Astrocyte (in vitro differentiated cells and primary cell): ENCODE measurements around the gene MAGI3. TPM values are rescaled to one million over a fixed set of nuclear protein-coding genes. Genes with fewer than 3 reads are reported as not detected.

Source experiments
- DNase-seq: peaks from one replicate; pipeline ENCODE4 v3.0.0-alpha.2; 2010; ENCODE audit warnings: low read depth
- FAIRE-seq: peaks from 2 replicates; lab custom pipeline; 2011; peaks lifted over from hg19 to GRCh38; lab: Jason Lieb, UNC
- H2AFZ ChIP-seq: 2 replicates; pipeline ENCODE4 v1.6.0; 2012; ENCODE audit warnings: low read depth, low read length, inconsistent platforms
- H3K27ac ChIP-seq: 2 replicates; pipeline ENCODE4 v1.5.1; 2011; ENCODE audit warnings: low read depth, low read length, inconsistent platforms
- H3K27me3 ChIP-seq: 2 replicates; pipeline ENCODE4 v1.6.0; 2011; ENCODE audit warnings: low read length, inconsistent platforms; ENCODE audit not compliant: insufficient read depth
- H3K36me3 ChIP-seq: 2 replicates; pipeline ENCODE4 v1.5.1; 2011; ENCODE audit warnings: low read length, inconsistent platforms; ENCODE audit not compliant: insufficient read depth
- H3K4me1 ChIP-seq: 2 replicates; pipeline ENCODE4 v1.5.1; 2011; ENCODE audit warnings: low read length, inconsistent platforms; ENCODE audit not compliant: insufficient read depth
- H3K4me2 ChIP-seq: 2 replicates; pipeline ENCODE4 v1.6.0; 2012; ENCODE audit warnings: low read length, inconsistent platforms
- H3K4me3 ChIP-seq: 2 replicates; pipeline ENCODE4 v1.5.1; 2011; ENCODE audit warnings: low read depth, mild to moderate bottlenecking, low read length, inconsistent platforms; ENCODE audit not compliant: insufficient read depth
- H3K79me2 ChIP-seq: 2 replicates; pipeline ENCODE4 v1.6.0; 2012; ENCODE audit warnings: mild to moderate bottlenecking, low read length, inconsistent platforms; ENCODE audit not compliant: insufficient read depth
- H3K9ac ChIP-seq: 2 replicates; pipeline ENCODE4 v1.6.0; 2012; ENCODE audit warnings: mild to moderate bottlenecking, low read length, inconsistent platforms
- H3K9me3 ChIP-seq: 2 replicates; pipeline ENCODE4 v1.5.1; 2012; ENCODE audit warnings: low read depth, mild to moderate bottlenecking, low read length, inconsistent platforms; ENCODE audit not compliant: insufficient read depth
- H4K20me1 ChIP-seq: 2 replicates; pipeline ENCODE4 v1.6.0; 2012; ENCODE audit warnings: low read length, inconsistent platforms; ENCODE audit not compliant: insufficient read depth
- H3K27ac Mint-ChIP-seq: one replicate; pipeline ENCODE4 v1.8.0; 2021; ENCODE audit warnings: mild to moderate bottlenecking, mixed read lengths; ENCODE audit not compliant: unreplicated experiment
- H3K27me3 Mint-ChIP-seq: one replicate; pipeline ENCODE4 v1.8.0; 2021; ENCODE audit warnings: low read depth, mixed read lengths; ENCODE audit not compliant: unreplicated experiment
- H3K36me3 Mint-ChIP-seq: one replicate; pipeline ENCODE4 v1.8.0; 2021; ENCODE audit warnings: low read depth, mixed read lengths; ENCODE audit not compliant: unreplicated experiment
- H3K4me1 Mint-ChIP-seq: one replicate; pipeline ENCODE4 v1.8.0; 2021; ENCODE audit warnings: low read depth, mixed read lengths; ENCODE audit not compliant: unreplicated experiment
- H3K4me3 Mint-ChIP-seq: one replicate; pipeline ENCODE4 v1.8.0; 2021; ENCODE audit warnings: mild to moderate bottlenecking, moderate library complexity, mixed read lengths; ENCODE audit not compliant: unreplicated experiment
- H3K9me3 Mint-ChIP-seq: one replicate; pipeline ENCODE4 v1.8.0; 2021; ENCODE audit warnings: mild to moderate bottlenecking, mixed read lengths; ENCODE audit not compliant: unreplicated experiment
- EZH2 ChIP-seq: IDR thresholded peaks from 2 replicates; pipeline ENCODE4 v1.6.1; 2012; ENCODE audit warnings: mild to moderate bottlenecking, low read length, inconsistent platforms; ENCODE audit not compliant: insufficient read depth
- total RNA-seq: library from RNA; stranded (reverse); gene quantifications from 2 replicates; pipeline ENCODE4 v1.2.1, GENCODE V29; 2021
- TF ChIP-seq, protein P1 (sequence below): IDR thresholded peaks from 2 replicates; pipeline ENCODE4 v1.5.1; 2011; ENCODE audit warnings: low read depth, mild to moderate bottlenecking, inconsistent platforms, low read length, moderate library complexity; ENCODE audit not compliant: insufficient read depth

The MAGI3 gene
- total RNA-seq, 1 donor from 2014 or later = 16.5 TPM

DNA sequence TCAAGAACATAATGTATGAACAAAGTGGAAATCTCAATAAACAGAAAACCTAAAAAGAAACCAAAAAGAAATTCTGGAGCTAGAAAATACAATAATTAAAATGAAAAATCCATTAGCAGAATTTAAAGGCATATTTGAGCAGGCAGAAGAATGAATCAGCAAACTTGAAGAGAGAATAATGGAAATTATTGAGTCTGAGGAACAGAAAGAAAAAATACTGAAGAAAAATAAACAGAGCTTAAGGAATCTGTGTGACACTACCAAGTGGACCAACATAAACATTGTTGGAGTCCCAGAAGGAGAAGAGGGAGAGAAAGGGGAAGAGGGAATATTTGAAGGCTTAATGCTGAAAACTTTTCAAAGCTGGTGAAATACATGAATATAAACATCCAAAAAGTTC lies 54.5 kb downstream of the MAGI3 start:
- DNase-seq (no peak), FAIRE-seq (no peak)
- Histone ChIP-seq H3K79me2 (peaks cover 9% of the 10 kb centered on the region), H3K27me3 (no peaks in the 10 kb centered on the region), H3K27ac (no peak overlapping the region), H3K4me3 (no peak overlapping the region), H2AFZ (no peak overlapping the region), H3K9ac (no peak overlapping the region), H3K4me2 (no peak overlapping the region), H4K20me1 (peaks cover 3% of the 10 kb centered on the region), H3K36me3 (no peaks in the 10 kb centered on the region), H3K4me1 (no peaks in the 10 kb centered on the region), H3K9me3 (peaks cover 3% of the 10 kb centered on the region)
- Mint-ChIP-seq H3K27ac (no peak overlapping the region), H3K4me3 (no peak overlapping the region), H3K9me3 (peaks cover 5% of the 10 kb centered on the region), H3K36me3 (peaks cover 4% of the 10 kb centered on the region), H3K27me3 (no peaks in the 10 kb centered on the region), H3K4me1 (peaks cover 3% of the 10 kb centered on the region)
- TF ChIP-seq EZH2 = no peak
- TF ChIP-seq, protein P1, sequence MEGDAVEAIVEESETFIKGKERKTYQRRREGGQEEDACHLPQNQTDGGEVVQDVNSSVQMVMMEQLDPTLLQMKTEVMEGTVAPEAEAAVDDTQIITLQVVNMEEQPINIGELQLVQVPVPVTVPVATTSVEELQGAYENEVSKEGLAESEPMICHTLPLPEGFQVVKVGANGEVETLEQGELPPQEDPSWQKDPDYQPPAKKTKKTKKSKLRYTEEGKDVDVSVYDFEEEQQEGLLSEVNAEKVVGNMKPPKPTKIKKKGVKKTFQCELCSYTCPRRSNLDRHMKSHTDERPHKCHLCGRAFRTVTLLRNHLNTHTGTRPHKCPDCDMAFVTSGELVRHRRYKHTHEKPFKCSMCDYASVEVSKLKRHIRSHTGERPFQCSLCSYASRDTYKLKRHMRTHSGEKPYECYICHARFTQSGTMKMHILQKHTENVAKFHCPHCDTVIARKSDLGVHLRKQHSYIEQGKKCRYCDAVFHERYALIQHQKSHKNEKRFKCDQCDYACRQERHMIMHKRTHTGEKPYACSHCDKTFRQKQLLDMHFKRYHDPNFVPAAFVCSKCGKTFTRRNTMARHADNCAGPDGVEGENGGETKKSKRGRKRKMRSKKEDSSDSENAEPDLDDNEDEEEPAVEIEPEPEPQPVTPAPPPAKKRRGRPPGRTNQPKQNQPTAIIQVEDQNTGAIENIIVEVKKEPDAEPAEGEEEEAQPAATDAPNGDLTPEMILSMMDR = no peak

DNA sequence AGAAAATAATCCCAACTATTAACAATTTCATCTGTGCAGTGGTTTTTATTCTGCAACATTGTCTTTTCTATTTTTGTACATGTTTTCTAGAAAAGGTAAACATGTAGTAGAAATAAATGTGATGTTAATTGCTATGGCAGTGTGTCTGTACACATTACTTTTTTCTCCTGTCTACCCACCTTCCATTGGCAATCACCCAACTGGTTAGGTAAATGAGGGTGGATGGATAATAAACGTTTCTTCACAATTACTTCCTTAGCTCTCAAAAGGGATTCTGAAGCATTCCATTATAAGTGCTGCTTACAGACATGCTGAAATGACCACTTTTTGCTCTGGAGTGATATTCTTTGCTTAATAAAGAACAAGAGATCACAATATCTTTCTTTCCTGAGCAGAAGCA lies 61.4 kb downstream of the MAGI3 start:
- Histone ChIP-seq H3K27ac (no peak overlapping the region), H3K4me1 (peaks cover 4% of the 10 kb centered on the region), H3K79me2 (peaks cover 13% of the 10 kb centered on the region), H2AFZ (no peak overlapping the region), H3K9me3 (no peaks in the 10 kb centered on the region), H3K36me3 (no peaks in the 10 kb centered on the region), H3K4me2 (no peak overlapping the region), H3K4me3 (no peak overlapping the region), H4K20me1 (no peaks in the 10 kb centered on the region), H3K27me3 (no peaks in the 10 kb centered on the region), H3K9ac (no peak overlapping the region)
- DNase-seq (no peak), FAIRE-seq (no peak)
- Mint-ChIP-seq H3K9me3 (peaks cover 1% of the 10 kb centered on the region), H3K36me3 (no peaks in the 10 kb centered on the region), H3K4me1 (peaks cover 8% of the 10 kb centered on the region), H3K4me3 (no peak overlapping the region), H3K27ac (no peak overlapping the region), H3K27me3 (no peaks in the 10 kb centered on the region)
- TF ChIP-seq EZH2 = no peak
- TF ChIP-seq, protein P1 = no peak

DNA sequence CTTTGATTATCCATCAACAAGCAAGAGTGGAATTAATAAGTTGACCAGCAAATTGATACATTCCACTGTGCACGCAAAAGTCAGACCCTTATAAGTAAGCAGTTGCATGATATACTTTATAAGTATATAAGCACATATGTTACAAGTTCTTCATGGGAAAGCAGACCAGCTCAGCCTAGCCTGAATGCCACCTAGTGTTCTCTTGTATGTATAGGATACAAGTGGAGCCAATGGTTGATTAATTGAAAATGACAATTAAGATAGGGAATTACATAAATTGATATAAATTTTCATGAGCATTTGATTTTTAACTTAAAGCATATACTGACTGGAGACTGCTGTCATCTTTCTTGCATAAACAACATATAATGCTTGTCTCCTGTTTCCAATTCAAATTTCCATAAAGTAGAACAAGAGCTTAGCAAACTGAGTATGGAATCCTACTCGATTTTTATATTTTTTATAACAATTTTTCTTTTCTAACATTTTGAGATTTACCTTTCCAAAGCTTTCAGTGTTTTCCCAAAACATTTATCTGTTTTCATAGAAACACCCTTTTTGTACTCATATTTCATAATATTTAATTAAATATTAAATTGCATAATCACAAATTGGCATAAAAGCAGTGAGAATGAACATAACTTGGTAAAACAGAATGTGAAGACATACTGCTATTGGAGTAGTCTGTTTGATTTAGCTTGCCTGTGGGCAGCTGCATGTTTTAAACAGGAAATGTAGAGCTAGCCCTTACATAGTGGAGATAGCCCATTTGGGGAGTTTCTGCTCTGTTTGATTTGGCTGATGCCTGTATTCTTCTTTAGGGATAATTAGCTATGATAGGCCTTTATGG lies 62.8 kb downstream of the MAGI3 start:
- H3K36me3 Mint-ChIP-seq = no peaks in the 10 kb centered on the region
- no peaks in the 10 kb centered on the region for H3K27me3 ChIP-seq
- H3K4me1 ChIP-seq = peaks cover 8% of the 10 kb centered on the region
- H3K36me3 ChIP-seq = no peaks in the 10 kb centered on the region
- H3K27ac Mint-ChIP-seq = no peak overlapping the region
- H3K27me3 Mint-ChIP-seq = no peaks in the 10 kb centered on the region
- H3K79me2 ChIP-seq = peaks cover 19% of the 10 kb centered on the region
- DNase-seq = peak; percentile 23
- no peak for FAIRE-seq
- H3K4me2 ChIP-seq = no peak overlapping the region
- no peak overlapping the region for H3K27ac ChIP-seq
- H4K20me1 ChIP-seq = no peaks in the 10 kb centered on the region
- no peak overlapping the region for H3K9ac ChIP-seq
- H3K4me1 Mint-ChIP-seq = peaks cover 15% of the 10 kb centered on the region
- no peak overlapping the region for H3K4me3 ChIP-seq
- no peak for TF ChIP-seq EZH2
- TF ChIP-seq, protein P1 = peak; percentile 55
- H3K4me3 Mint-ChIP-seq = no peak overlapping the region
- H3K9me3 Mint-ChIP-seq = peaks cover 1% of the 10 kb centered on the region
- no peak overlapping the region for H2AFZ ChIP-seq
- H3K9me3 ChIP-seq = no peaks in the 10 kb centered on the region
